GM19239 (cell line): Measurements from ENCODE around the gene HLA-E.
"Not testable (repeated sequence)": the region's sequence is repeated elsewhere in the genome, so short reads cannot be mapped to it uniquely, and the experiment has no call there.

Source experiments
- DNase-seq: peaks from one replicate; pipeline ENCODE4 v3.0.0; 2011; ENCODE audit warnings: low spot score; ENCODE audit not compliant: insufficient read length
- FAIRE-seq: peaks from 2 replicates; lab custom pipeline; 2011; peaks lifted over from hg19 to GRCh38; lab: Jason Lieb, UNC

Gene HLA-E

GRCh38 chr6:30480536-30481156 is 8.7 kb upstream of the HLA-E start:
- FAIRE-seq: no peak
- no peak for DNase-seq

- DNase-seq: no peak
- no peak for FAIRE-seq
These were observed 7.9 kb upstream of the HLA-E start for GRCh38 chr6:30481211-30481964.

- FAIRE-seq (peak; percentile 89), DNase-seq (peak; percentile 69)
These were observed 7.2 kb upstream of the HLA-E start for GRCh38 chr6:30481965-30482644.

GRCh38 chr6:30483677-30484279 is 5.5 kb upstream of the HLA-E start:
- DNase-seq: no peak
- peak; percentile 92 for FAIRE-seq

- FAIRE-seq (no peak), DNase-seq (no peak)
These were observed 4.1 kb upstream of the HLA-E start for GRCh38 chr6:30485236-30485635.

GRCh38 chr6:30487926-30488325 is 1.4 kb upstream of the HLA-E start:
- no peak for DNase-seq
- FAIRE-seq: no peak

GRCh38 chr6:30488697-30489080 is 620 bp upstream of the HLA-E start:
- FAIRE-seq, DNase-seq: not testable (repeated sequence)

- no peak for DNase-seq
- FAIRE-seq: peak; percentile 56
These were observed 942 bp downstream of the HLA-E start for GRCh38 chr6:30490026-30490876.

GRCh38 chr6:30491291-30491953 is 2.1 kb downstream of the HLA-E start:
- FAIRE-seq, DNase-seq: not testable (repeated sequence)

GRCh38 chr6:30491991-30492952 is 3.0 kb downstream of the HLA-E start:
- no peak for FAIRE-seq

GRCh38 chr6:30493643-30494250 is 4.4 kb downstream of the HLA-E start:
- no peak for FAIRE-seq
- DNase-seq: no peak

More at GRCh38 chr6:30491991-30492952, 3.0 kb downstream of the HLA-E start:
- no peak for DNase-seq

- DNase-seq (no peak), FAIRE-seq (no peak)
These were observed 5.1 kb downstream of the HLA-E start for GRCh38 chr6:30494291-30494861.

GRCh38 chr6:30495060-30495459 is 5.8 kb downstream of the HLA-E start:
- not testable (repeated sequence) for DNase-seq, FAIRE-seq

GRCh38 chr6:30495993-30496392 is 6.7 kb downstream of the HLA-E start:
- FAIRE-seq: no peak

GRCh38 chr6:30497261-30497599 is 7.9 kb downstream of the HLA-E start:
- not testable (repeated sequence) for DNase-seq

More at GRCh38 chr6:30495993-30496392, 6.7 kb downstream of the HLA-E start:
- DNase-seq: no peak

GRCh38 chr6:30497714-30498113 is 8.4 kb downstream of the HLA-E start:
- FAIRE-seq (no peak), DNase-seq (no peak)

More at GRCh38 chr6:30497261-30497599, 7.9 kb downstream of the HLA-E start:
- not testable (repeated sequence) for FAIRE-seq

GRCh38 chr6:30498705-30499104 is 9.4 kb downstream of the HLA-E start:
- not testable (repeated sequence) for FAIRE-seq, DNase-seq
